Measurements from ENCODE around the gene RBM45. TPM values are rescaled to one million over a fixed set of nuclear protein-coding genes. Genes with fewer than 3 reads are reported as not detected.
"Not testable (repeated sequence)": the region's sequence is repeated elsewhere in the genome, so short reads cannot be mapped to it uniquely, and the experiment has no call there.

The RBM45 gene
- polyA plus RNA-seq, 1 experiment = 5.4 TPM

- no peak for DNase-seq (ENCODE audit: low read depth)
- no peaks in the 10 kb centered on the region for H3K36me3 ChIP-seq (ENCODE audit: control insufficient read depth, insufficient read depth, low read length)
- ChIA-PET CTCF (interaction anchor here (0.7 to 1.4 kb wide), 5 partner anchors 15 to 84 kb away, joined by 3 to 4 read pairs (median 3); partner anchors contain the start of gene RBM45), POLR2A (interaction anchor here (0.7 kb wide), 2 partner anchors 15 to 56 kb away, joined by 3 to 5 read pairs; no protein-coding TSS in a partner anchor)
- H3K27me3 ChIP-seq (ENCODE audit: control insufficient read depth, insufficient read depth, low read length) = no peaks in the 10 kb centered on the region
- no peak overlapping the region for H3K4me3 ChIP-seq (ENCODE audit: low read depth, low read length)
- no peak for TF ChIP-seq CTCF (IDR thresholded peaks at IDR 0.05; ENCODE audit: insufficient read depth, low read depth, low read length)
Measured at GRCh38 chr2:178074123-178075005, 37.9 kb upstream of the RBM45 start.

GRCh38 chr2:178075006-178075326 lies 37.3 kb upstream of the RBM45 start:
- H3K27me3 ChIP-seq (ENCODE audit: control insufficient read depth, insufficient read depth, low read length) = no peaks in the 10 kb centered on the region
- H3K4me3 ChIP-seq (ENCODE audit: low read depth, low read length) = no peak overlapping the region
- no peak for TF ChIP-seq CTCF (IDR thresholded peaks at IDR 0.05; ENCODE audit: insufficient read depth, low read depth, low read length)
- ChIA-PET CTCF (interaction anchor here (1.1 kb wide), 1 partner anchor 29 kb away, joined by 3 read pairs; no protein-coding TSS in a partner anchor), POLR2A (no interaction called here)
- DNase-seq (ENCODE audit: low read depth) = no peak
- no peaks in the 10 kb centered on the region for H3K36me3 ChIP-seq (ENCODE audit: control insufficient read depth, insufficient read depth, low read length)

GRCh38 chr2:178076130-178076529 lies 36.1 kb upstream of the RBM45 start:
- CTCF ChIA-PET = no interaction called here
- no peak for DNase-seq (ENCODE audit: low read depth)

GRCh38 chr2:178079279-178079678 lies 33.0 kb upstream of the RBM45 start:
- CTCF ChIA-PET = interaction anchor here (1.9 kb wide), 1 partner anchor 10 kb away, joined by 4 read pairs; no protein-coding TSS in a partner anchor
- POLR2A ChIA-PET; H3K4me3 ChIP-seq (ENCODE audit: low read depth, low read length); H3K27me3 ChIP-seq (ENCODE audit: control insufficient read depth, insufficient read depth, low read length); H3K36me3 ChIP-seq (ENCODE audit: control insufficient read depth, insufficient read depth, low read length); DNase-seq (ENCODE audit: low read depth): not testable (repeated sequence)

More at GRCh38 chr2:178076130-178076529, 36.1 kb upstream of the RBM45 start:
- POLR2A ChIA-PET = no interaction called here
- Histone ChIP-seq H3K27me3 (ENCODE audit: control insufficient read depth, insufficient read depth, low read length) (no peaks in the 10 kb centered on the region), H3K36me3 (ENCODE audit: control insufficient read depth, insufficient read depth, low read length) (no peaks in the 10 kb centered on the region), H3K4me3 (ENCODE audit: low read depth, low read length) (no peak overlapping the region)
- no peak for TF ChIP-seq CTCF (IDR thresholded peaks at IDR 0.05; ENCODE audit: insufficient read depth, low read depth, low read length)

GRCh38 chr2:178082408-178083045 lies 29.7 kb upstream of the RBM45 start:
- Histone ChIP-seq H3K4me3 (ENCODE audit: low read depth, low read length) (no peak overlapping the region), H3K27me3 (ENCODE audit: control insufficient read depth, insufficient read depth, low read length) (no peaks in the 10 kb centered on the region), H3K36me3 (ENCODE audit: control insufficient read depth, insufficient read depth, low read length) (no peaks in the 10 kb centered on the region)
- no peak for TF ChIP-seq CTCF (IDR thresholded peaks at IDR 0.05; ENCODE audit: insufficient read depth, low read depth, low read length)
- ChIA-PET POLR2A (no interaction called here), CTCF (interaction anchor here (2.1 kb wide), 1 partner anchor 29 kb away, joined by 7 read pairs; no protein-coding TSS in a partner anchor)
- no peak for DNase-seq (ENCODE audit: low read depth)
